Measurements from ENCODE around the gene ADRA2C.

Gene ADRA2C

GRCh38 chr4:3776166-3777032 lies 10.2 kb downstream of the ADRA2C start:
- TF ChIP-seq CTCF (IDR thresholded peaks at IDR 0.05): no peak
- Histone ChIP-seq H3K4me3 (ENCODE audit: low read depth in 1 of 2, low read length in 1 of 2) (no peak overlapping the region), H3K27me3 (peaks cover 18% of the 10 kb centered on the region), H3K9me3 (no peaks in the 10 kb centered on the region), H3K36me3 (no peaks in the 10 kb centered on the region), H3K27ac (no peak overlapping the region), H3K4me1 (ENCODE audit: control insufficient read depth in 1 of 2, insufficient read depth in 1 of 2, low read depth in 1 of 2, low read length in 1 of 2) (no peaks in the 10 kb centered on the region)

DNA sequence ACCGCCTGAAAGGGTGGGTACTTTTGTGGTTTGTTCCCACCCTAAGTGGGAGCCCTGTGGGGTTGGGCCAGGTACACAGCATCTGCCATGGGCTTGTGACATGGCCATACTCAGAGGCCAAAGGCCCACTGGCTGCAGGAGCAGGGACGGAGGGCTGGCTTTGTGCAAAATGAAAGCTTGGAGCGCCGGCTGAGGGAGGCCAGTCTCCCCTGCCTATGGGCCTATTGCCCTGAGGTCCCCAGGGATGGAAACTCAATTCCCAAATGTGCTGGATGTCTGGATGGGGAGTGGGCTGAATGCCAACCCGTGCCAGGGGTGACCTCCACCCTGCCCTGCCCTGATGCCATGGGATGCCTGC lies 10.8 kb downstream of the ADRA2C start:
- H3K4me1 ChIP-seq (ENCODE audit: control insufficient read depth in 1 of 2, insufficient read depth in 1 of 2, low read depth in 1 of 2, low read length in 1 of 2): no peaks in the 10 kb centered on the region
- no peak overlapping the region for H3K4me3 ChIP-seq (ENCODE audit: low read depth in 1 of 2, low read length in 1 of 2)
- TF ChIP-seq CTCF (IDR thresholded peaks at IDR 0.05): no peak
- peaks cover 12% of the 10 kb centered on the region for H3K27me3 ChIP-seq
- no peak overlapping the region for H3K27ac ChIP-seq
- no peaks in the 10 kb centered on the region for H3K36me3 ChIP-seq
- no peaks in the 10 kb centered on the region for H3K9me3 ChIP-seq

GRCh38 chr4:3777669-3778068 lies 11.5 kb downstream of the ADRA2C start:
- TF ChIP-seq CTCF (IDR thresholded peaks at IDR 0.05): no peak
- H3K4me3 ChIP-seq (ENCODE audit: low read depth in 1 of 2, low read length in 1 of 2): no peak overlapping the region
- no peaks in the 10 kb centered on the region for H3K36me3 ChIP-seq
- no peak overlapping the region for H3K27ac ChIP-seq
- peaks cover 5% of the 10 kb centered on the region for H3K27me3 ChIP-seq
- no peaks in the 10 kb centered on the region for H3K9me3 ChIP-seq
- no peaks in the 10 kb centered on the region for H3K4me1 ChIP-seq (ENCODE audit: control insufficient read depth in 1 of 2, insufficient read depth in 1 of 2, low read depth in 1 of 2, low read length in 1 of 2)

DNA sequence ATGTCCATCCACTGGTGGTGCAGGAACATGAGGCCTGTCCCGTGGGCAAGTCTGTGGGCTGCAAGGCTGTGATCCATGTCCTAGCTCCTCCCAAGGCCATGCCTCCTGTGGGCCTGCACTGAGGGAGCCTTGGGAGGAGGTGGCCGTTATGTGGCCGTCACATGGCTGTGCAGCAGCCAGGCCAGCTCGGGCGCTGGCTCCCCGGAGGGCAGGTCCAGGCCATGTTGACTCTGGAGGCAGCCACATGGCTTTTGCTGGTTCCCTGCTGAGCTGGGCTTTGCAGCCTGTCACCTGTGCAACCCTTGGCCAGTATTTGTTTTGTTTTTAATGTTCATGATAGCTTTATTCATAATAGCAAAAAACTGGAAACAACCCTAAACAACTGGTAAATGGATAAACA lies 13.3 kb downstream of the ADRA2C start:
- Histone ChIP-seq H3K36me3 (no peaks in the 10 kb centered on the region), H3K4me3 (ENCODE audit: low read depth in 1 of 2, low read length in 1 of 2) (no peak overlapping the region), H3K27me3 (peaks cover 18% of the 10 kb centered on the region), H3K9me3 (no peaks in the 10 kb centered on the region), H3K4me1 (ENCODE audit: control insufficient read depth in 1 of 2, insufficient read depth in 1 of 2, low read depth in 1 of 2, low read length in 1 of 2) (no peaks in the 10 kb centered on the region), H3K27ac (no peak overlapping the region)
- no peak for TF ChIP-seq CTCF (IDR thresholded peaks at IDR 0.05)

- Histone ChIP-seq H3K36me3 (no peaks in the 10 kb centered on the region), H3K27ac (no peak overlapping the region), H3K27me3 (peaks cover 20% of the 10 kb centered on the region), H3K4me3 (ENCODE audit: low read depth in 1 of 2, low read length in 1 of 2) (no peak overlapping the region), H3K4me1 (ENCODE audit: control insufficient read depth in 1 of 2, insufficient read depth in 1 of 2, low read depth in 1 of 2, low read length in 1 of 2) (no peaks in the 10 kb centered on the region), H3K9me3 (no peaks in the 10 kb centered on the region)
- no peak for TF ChIP-seq CTCF (IDR thresholded peaks at IDR 0.05)
These were observed 14.4 kb downstream of the ADRA2C start for GRCh38 chr4:3780347-3781171.

Data from neutrophil (primary cell).